HepG2 (cell line): ENCODE data around the gene MED20. TPM values are rescaled to one million over a fixed set of nuclear protein-coding genes. Genes with fewer than 3 reads are reported as not detected.

Experiments used
- BCL6 ChIP-seq: IDR thresholded peaks from 2 replicates; pipeline ENCODE4 v1.6.1; 2016; ENCODE audit warnings: missing genetic modification reagents, missing compliant biosample characterization
- HDAC2 ChIP-seq: sonication (generic); formaldehyde crosslinking; IDR thresholded peaks from 2 replicates; pipeline ENCODE4 v1.4.0; 2020; ENCODE audit warnings: missing genetic modification reagents
- HNRNPK ChIP-seq: fragments of 200-400 bp; formaldehyde crosslinking; IDR thresholded peaks from 2 replicates; pipeline ENCODE4 v1.6.1; 2018; ENCODE audit warnings: low read length, low read depth, moderate library complexity, mild to moderate bottlenecking; ENCODE audit not compliant: poor library complexity, severe bottlenecking
- MAF1 ChIP-seq: sonication (generic); formaldehyde crosslinking; IDR thresholded peaks from 2 replicates; pipeline ENCODE4 v1.5.0; 2020; ENCODE audit warnings: missing genetic modification reagents, borderline replicate concordance
- NFRKB ChIP-seq: fragments of 450-650 bp; IDR thresholded peaks from 2 replicates; pipeline ENCODE4 v1.6.1; 2017
- PCBP1 ChIP-seq: fragments of 200-400 bp; formaldehyde crosslinking; IDR thresholded peaks from 2 replicates; pipeline ENCODE4 v1.6.1; 2017; ENCODE audit warnings: mild to moderate bottlenecking, low read depth, low read length, borderline replicate concordance
- RARA ChIP-seq: IDR thresholded peaks from 2 replicates; pipeline ENCODE4 v1.6.1; 2016; ENCODE audit warnings: missing genetic modification reagents, missing compliant biosample characterization
- SOX13 ChIP-seq, 3 experiments: fragments of 450-650 bp in 1 of 3; sonication (generic) in 1 of 3; formaldehyde crosslinking in 1 of 3; IDR thresholded peaks in 2 of 3; conservative IDR thresholded peaks in 1 of 3; 2 replicates each; pipeline versions ENCODE4 v1.5.0 to v1.6.1; 2016 to 2020; ENCODE audit warnings: antibody characterized with exemption in 1 of 3, mild to moderate bottlenecking in 1 of 3, missing compliant biosample characterization in 1 of 3, missing genetic modification reagents in 1 of 3, moderate library complexity in 1 of 3
- TP53 ChIP-seq: sonication (generic); formaldehyde crosslinking; conservative IDR thresholded peaks from 2 replicates; pipeline ENCODE4 v1.4.0; 2020; ENCODE audit warnings: missing genetic modification reagents
- ZSCAN21 ChIP-seq: sonication (generic); formaldehyde crosslinking; IDR thresholded peaks from 2 replicates; pipeline ENCODE4 v1.8.0; 2022; ENCODE audit warnings: mild to moderate bottlenecking, missing genetic modification reagents, moderate library complexity, borderline replicate concordance
- polyA plus RNA-seq, 8 experiments: library from polyadenylated mRNA; depleted of rRNA in 3 of 8; stranded (reverse) in 7 of 8; unstranded in 1 of 8; fragments of >200 nt; fragmentation: Illumina TruSeq in 4 of 8; extraction: Trizol in 4 of 8; gene quantifications; 2 replicates each; pipeline versions ENCODE4 v1.2.1 to v1.2.3, GENCODE V29; 2011 to 2016; ENCODE audit warnings: low read depth in 4 of 8, missing spikeins in 1 of 8, mixed read lengths in 1 of 8; ENCODE audit not compliant: insufficient read depth in 1 of 8
- total RNA-seq, 5 experiments: library from RNA; depleted of rRNA; stranded (reverse); fragments of >200 nt; fragmentation: Illumina TruSeq; extraction: Trizol; gene quantifications; 2 replicates each; pipeline ENCODE4 v1.2.3, GENCODE V29; 2016; ENCODE audit warnings: low read depth in 1 of 5
- TF ChIP-seq, protein P1 (sequence below): sonication (generic); formaldehyde crosslinking; IDR thresholded peaks from 2 replicates; pipeline ENCODE4 v1.4.0; 2020; ENCODE audit warnings: mild to moderate bottlenecking, missing genetic modification reagents
- TF ChIP-seq, protein P2 (sequence below): sonication (generic); formaldehyde crosslinking; IDR thresholded peaks from 2 replicates; pipeline ENCODE4 v1.5.1; 2020; ENCODE audit warnings: missing genetic modification reagents, mild to moderate bottlenecking, borderline replicate concordance
- TF ChIP-seq, protein P3 (sequence below): sonication (generic); formaldehyde crosslinking; IDR thresholded peaks from 2 replicates; pipeline ENCODE4 v1.5.0; 2020; ENCODE audit warnings: missing genetic modification reagents
- TF ChIP-seq, protein P4 (sequence below): sonication (generic); formaldehyde crosslinking; IDR thresholded peaks from 2 replicates; pipeline ENCODE4 v1.5.1; 2020; ENCODE audit warnings: mild to moderate bottlenecking, missing genetic modification reagents, borderline replicate concordance
- TF ChIP-seq, protein P5 (sequence below): sonication (generic); formaldehyde crosslinking; IDR thresholded peaks from 2 replicates; pipeline ENCODE4 v1.4.0; 2020; ENCODE audit warnings: missing genetic modification reagents, borderline replicate concordance

Gene MED20
- total and polyA plus RNA-seq, 2 of the 13 experiments (the other 11 are each of a cell fraction or from before 2014, with no cell fraction given): 28.1 to 41.1 TPM

DNA sequence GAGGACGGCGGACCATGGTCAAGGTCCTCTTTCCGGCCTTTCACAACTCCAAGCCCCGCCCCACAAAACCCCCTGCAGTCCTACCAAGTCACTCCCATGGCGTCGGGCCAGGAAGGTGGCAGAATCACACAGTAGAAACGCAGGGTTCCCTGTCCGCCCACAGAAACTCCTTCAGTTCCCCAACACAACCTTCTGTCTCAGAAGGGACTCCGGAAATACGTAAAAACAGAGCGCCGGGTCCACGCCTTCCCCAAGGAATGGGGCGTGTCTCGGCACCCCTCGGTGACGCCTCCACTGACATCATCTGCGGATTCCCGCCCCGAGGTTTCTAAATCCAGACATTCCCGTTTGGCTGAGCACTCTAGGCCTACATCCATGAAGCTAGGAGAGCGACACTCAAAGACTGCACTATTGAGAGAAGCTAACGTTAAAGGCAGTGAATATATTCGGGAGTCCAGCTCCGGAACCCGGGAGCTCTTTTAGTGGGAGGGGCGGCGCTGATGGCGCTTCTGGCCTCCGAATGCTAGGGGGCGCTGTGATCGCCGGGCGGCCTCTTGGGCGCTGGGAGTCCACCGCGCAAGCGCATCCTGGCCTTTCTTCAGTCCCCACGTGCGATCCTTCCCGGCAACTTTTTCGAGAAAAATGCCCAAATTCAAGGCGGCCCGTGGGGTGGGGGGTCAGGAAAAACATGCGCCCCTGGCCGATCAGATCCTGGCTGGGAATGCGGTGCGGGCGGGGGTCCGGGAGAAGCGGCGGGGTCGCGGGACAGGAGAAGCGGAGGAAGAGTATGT, at the start of gene MED20, which contains the start of gene BYSL (continued):
- TF ChIP-seq, protein P1, sequence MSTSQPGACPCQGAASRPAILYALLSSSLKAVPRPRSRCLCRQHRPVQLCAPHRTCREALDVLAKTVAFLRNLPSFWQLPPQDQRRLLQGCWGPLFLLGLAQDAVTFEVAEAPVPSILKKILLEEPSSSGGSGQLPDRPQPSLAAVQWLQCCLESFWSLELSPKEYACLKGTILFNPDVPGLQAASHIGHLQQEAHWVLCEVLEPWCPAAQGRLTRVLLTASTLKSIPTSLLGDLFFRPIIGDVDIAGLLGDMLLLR (CRISPR knock-in tag): peak; percentile 85; the same call in 1 of the 2 replicates
- TF ChIP-seq PCBP1 (0 out of 2 replicates have a peak, but pooled peaks have one; percentile 68), ZSCAN21 (CRISPR knock-in tag) (peak; percentile 30; the same call in 1 of the 2 replicates), TP53 (CRISPR knock-in tag) (peak; percentile 80), SOX13 (IDR thresholded peaks at IDR 0.05) (no peak), SOX13 (CRISPR knock-in tag; conservative IDR thresholded peaks at IDR 0.05 in 1 of 2, IDR thresholded peaks at IDR 0.05 in 1 of 2) (peak in 1 of 2 experiments; percentile 31; a peak in 2 of 4 replicates), HDAC2 (CRISPR knock-in tag) (peak; percentile 63; the same call in 1 of the 2 replicates), MAF1 (CRISPR knock-in tag) (peak; percentile 85), HNRNPK (no peak), RARA (CRISPR knock-in tag) (no peak; the same call in 1 of the 2 replicates), BCL6 (CRISPR knock-in tag) (no peak), NFRKB (no peak)
- TF ChIP-seq, protein P2, sequence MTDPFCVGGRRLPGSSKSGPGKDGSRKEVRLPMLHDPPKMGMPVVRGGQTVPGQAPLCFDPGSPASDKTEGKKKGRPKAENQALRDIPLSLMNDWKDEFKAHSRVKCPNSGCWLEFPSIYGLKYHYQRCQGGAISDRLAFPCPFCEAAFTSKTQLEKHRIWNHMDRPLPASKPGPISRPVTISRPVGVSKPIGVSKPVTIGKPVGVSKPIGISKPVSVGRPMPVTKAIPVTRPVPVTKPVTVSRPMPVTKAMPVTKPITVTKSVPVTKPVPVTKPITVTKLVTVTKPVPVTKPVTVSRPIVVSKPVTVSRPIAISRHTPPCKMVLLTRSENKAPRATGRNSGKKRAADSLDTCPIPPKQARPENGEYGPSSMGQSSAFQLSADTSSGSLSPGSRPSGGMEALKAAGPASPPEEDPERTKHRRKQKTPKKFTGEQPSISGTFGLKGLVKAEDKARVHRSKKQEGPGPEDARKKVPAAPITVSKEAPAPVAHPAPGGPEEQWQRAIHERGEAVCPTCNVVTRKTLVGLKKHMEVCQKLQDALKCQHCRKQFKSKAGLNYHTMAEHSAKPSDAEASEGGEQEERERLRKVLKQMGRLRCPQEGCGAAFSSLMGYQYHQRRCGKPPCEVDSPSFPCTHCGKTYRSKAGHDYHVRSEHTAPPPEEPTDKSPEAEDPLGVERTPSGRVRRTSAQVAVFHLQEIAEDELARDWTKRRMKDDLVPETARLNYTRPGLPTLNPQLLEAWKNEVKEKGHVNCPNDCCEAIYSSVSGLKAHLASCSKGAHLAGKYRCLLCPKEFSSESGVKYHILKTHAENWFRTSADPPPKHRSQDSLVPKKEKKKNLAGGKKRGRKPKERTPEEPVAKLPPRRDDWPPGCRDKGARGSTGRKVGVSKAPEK (CRISPR knock-in tag): no peak
- TF ChIP-seq, protein P3, sequence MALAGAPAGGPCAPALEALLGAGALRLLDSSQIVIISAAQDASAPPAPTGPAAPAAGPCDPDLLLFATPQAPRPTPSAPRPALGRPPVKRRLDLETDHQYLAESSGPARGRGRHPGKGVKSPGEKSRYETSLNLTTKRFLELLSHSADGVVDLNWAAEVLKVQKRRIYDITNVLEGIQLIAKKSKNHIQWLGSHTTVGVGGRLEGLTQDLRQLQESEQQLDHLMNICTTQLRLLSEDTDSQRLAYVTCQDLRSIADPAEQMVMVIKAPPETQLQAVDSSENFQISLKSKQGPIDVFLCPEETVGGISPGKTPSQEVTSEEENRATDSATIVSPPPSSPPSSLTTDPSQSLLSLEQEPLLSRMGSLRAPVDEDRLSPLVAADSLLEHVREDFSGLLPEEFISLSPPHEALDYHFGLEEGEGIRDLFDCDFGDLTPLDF (CRISPR knock-in tag): peak; percentile 77
- TF ChIP-seq, protein P4, sequence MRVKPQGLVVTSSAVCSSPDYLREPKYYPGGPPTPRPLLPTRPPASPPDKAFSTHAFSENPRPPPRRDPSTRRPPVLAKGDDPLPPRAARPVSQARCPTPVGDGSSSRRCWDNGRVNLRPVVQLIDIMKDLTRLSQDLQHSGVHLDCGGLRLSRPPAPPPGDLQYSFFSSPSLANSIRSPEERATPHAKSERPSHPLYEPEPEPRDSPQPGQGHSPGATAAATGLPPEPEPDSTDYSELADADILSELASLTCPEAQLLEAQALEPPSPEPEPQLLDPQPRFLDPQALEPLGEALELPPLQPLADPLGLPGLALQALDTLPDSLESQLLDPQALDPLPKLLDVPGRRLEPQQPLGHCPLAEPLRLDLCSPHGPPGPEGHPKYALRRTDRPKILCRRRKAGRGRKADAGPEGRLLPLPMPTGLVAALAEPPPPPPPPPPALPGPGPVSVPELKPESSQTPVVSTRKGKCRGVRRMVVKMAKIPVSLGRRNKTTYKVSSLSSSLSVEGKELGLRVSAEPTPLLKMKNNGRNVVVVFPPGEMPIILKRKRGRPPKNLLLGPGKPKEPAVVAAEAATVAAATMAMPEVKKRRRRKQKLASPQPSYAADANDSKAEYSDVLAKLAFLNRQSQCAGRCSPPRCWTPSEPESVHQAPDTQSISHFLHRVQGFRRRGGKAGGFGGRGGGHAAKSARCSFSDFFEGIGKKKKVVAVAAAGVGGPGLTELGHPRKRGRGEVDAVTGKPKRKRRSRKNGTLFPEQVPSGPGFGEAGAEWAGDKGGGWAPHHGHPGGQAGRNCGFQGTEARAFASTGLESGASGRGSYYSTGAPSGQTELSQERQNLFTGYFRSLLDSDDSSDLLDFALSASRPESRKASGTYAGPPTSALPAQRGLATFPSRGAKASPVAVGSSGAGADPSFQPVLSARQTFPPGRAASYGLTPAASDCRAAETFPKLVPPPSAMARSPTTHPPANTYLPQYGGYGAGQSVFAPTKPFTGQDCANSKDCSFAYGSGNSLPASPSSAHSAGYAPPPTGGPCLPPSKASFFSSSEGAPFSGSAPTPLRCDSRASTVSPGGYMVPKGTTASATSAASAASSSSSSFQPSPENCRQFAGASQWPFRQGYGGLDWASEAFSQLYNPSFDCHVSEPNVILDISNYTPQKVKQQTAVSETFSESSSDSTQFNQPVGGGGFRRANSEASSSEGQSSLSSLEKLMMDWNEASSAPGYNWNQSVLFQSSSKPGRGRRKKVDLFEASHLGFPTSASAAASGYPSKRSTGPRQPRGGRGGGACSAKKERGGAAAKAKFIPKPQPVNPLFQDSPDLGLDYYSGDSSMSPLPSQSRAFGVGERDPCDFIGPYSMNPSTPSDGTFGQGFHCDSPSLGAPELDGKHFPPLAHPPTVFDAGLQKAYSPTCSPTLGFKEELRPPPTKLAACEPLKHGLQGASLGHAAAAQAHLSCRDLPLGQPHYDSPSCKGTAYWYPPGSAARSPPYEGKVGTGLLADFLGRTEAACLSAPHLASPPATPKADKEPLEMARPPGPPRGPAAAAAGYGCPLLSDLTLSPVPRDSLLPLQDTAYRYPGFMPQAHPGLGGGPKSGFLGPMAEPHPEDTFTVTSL (CRISPR knock-in tag): no peak
- TF ChIP-seq, protein P5, sequence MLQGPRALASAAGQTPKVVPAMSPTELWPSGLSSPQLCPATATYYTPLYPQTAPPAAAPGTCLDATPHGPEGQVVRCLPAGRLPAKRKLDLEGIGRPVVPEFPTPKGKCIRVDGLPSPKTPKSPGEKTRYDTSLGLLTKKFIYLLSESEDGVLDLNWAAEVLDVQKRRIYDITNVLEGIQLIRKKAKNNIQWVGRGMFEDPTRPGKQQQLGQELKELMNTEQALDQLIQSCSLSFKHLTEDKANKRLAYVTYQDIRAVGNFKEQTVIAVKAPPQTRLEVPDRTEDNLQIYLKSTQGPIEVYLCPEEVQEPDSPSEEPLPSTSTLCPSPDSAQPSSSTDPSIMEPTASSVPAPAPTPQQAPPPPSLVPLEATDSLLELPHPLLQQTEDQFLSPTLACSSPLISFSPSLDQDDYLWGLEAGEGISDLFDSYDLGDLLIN (CRISPR knock-in tag): no peak
